ENCODE measurements around the gene C2orf66. TPM values are rescaled to one million over a fixed set of nuclear protein-coding genes. Genes with fewer than 3 reads are reported as not detected.

The C2orf66 gene
- total and polyA plus RNA-seq, 12 donors: 0.03 TPM; not detected in 11

- Histone ChIP-seq H3K27ac (no peak overlapping the region), H3K4me3 (no peak overlapping the region), H3K9me3 (no peaks in the 10 kb centered on the region), H3K36me3 (peaks cover 0 to 91% (median 21%) of the 10 kb centered on the region in 9 donors), H3K4me1 (no peaks in the 10 kb centered on the region), H3K27me3 (no peaks in the 10 kb centered on the region)
- no peak for DNase-seq
- no peak for TF ChIP-seq CTCF (IDR thresholded peaks at IDR 0.05)
- intact Hi-C loops (cut with DNase I): no loop called here
- ATAC-seq: no peak
- WGBS, 2 donors: 93 to 94% methylated on average over 2 of the region's 2 CpGs
Measured at GRCh38 chr2:196839574-196839973, 30.4 kb upstream of the C2orf66 start.

GRCh38 chr2:196836440-196836839 is 27.3 kb upstream of the C2orf66 start:
- intact Hi-C loops (cut with DNase I): no loop called here
- Histone ChIP-seq H3K9me3 (no peaks in the 10 kb centered on the region), H3K4me1 (no peaks in the 10 kb centered on the region), H3K27ac (no peak overlapping the region), H3K4me3 (no peak overlapping the region), H3K27me3 (no peaks in the 10 kb centered on the region), H3K36me3 (peaks cover 0 to 62% (median 12%) of the 10 kb centered on the region in 9 donors)
- no peak for DNase-seq
- no peak for ATAC-seq
- no peak for TF ChIP-seq CTCF (IDR thresholded peaks at IDR 0.05)

GRCh38 chr2:196830701-196831100 is 21.5 kb upstream of the C2orf66 start:
- 84 to 85% methylated on average over 1 of the region's 1 CpG for WGBS, 2 donors
- DNase-seq: no peak
- TF ChIP-seq CTCF (IDR thresholded peaks at IDR 0.05): no peak
- Histone ChIP-seq H3K36me3 (peaks cover 0 to 5% (median 0%) of the 10 kb centered on the region in 9 donors), H3K4me1 (no peaks in the 10 kb centered on the region), H3K4me3 (no peak overlapping the region), H3K27me3 (no peaks in the 10 kb centered on the region), H3K9me3 (no peaks in the 10 kb centered on the region), H3K27ac (no peak overlapping the region)
- no peak for ATAC-seq
- intact Hi-C loops (cut with DNase I): no loop called here

- no peaks in the 10 kb centered on the region for H3K9me3 ChIP-seq
- WGBS, 2 donors: 70 to 75% methylated on average over 2 of the region's 2 CpGs
- H3K27ac ChIP-seq: no peak overlapping the region
- no peak for ATAC-seq
- no peaks in the 10 kb centered on the region for H3K4me1 ChIP-seq
- TF ChIP-seq CTCF (IDR thresholded peaks at IDR 0.05): no peak
- H3K36me3 ChIP-seq: no peaks in the 10 kb centered on the region
- no peaks in the 10 kb centered on the region for H3K27me3 ChIP-seq
- no peak for DNase-seq
- no peak overlapping the region for H3K4me3 ChIP-seq
- intact Hi-C loops (cut with DNase I): no loop called here
Measured at GRCh38 chr2:196827356-196827755, 18.2 kb upstream of the C2orf66 start.

All from heart right ventricle (tissue), 16 donors.